HEK293 (cell line): ENCODE measurements around the gene TTC9C.
A peak's percentile ranks its signal among the peaks of the same experiment; 100 is the strongest.

ENCODE experiments used
- CTCF ChIA-PET: fragments of 350-600 bp; formaldehyde crosslinking; extraction: SDS; loops from one replicate; lab custom pipeline; 2021; ENCODE audit warnings: antibody characterized with exemption; lab: Yijun Ruan, JAX
- POLR2A ChIA-PET: fragments of 300-600 bp; formaldehyde crosslinking; extraction: SDS; loops from one replicate; lab custom pipeline; 2020; ENCODE audit warnings: antibody characterized with exemption, inconsistent platforms; lab: Yijun Ruan, JAX
- H3K27ac ChIP-seq: fragments of 200-500 bp; sonication (Bioruptor generic); 2 replicates; pipeline ENCODE4 v1.5.1; 2014; ENCODE audit warnings: low read depth, low read length, control low read depth, inconsistent platforms; ENCODE audit errors: extremely low read depth
- H3K36me3 ChIP-seq, 2 experiments: fragments of 200-500 bp in 1 of 2; sonication (Bioruptor generic) in 1 of 2; 1 replicate in 1 of 2; 2 replicates in 1 of 2; pipeline ENCODE4 v1.5.1; 2014 to 2017; ENCODE audit warnings: inconsistent platforms in 2 of 2, low read length in 2 of 2; ENCODE audit not compliant: control insufficient read depth in 2 of 2, insufficient read depth in 1 of 2
- H3K4me1 ChIP-seq: fragments of 200-500 bp; sonication (Bioruptor generic); 2 replicates; pipeline ENCODE4 v1.5.1; 2014; ENCODE audit warnings: mild to moderate bottlenecking, low read length, inconsistent platforms; ENCODE audit not compliant: control insufficient read depth, insufficient read depth
- H3K4me3 ChIP-seq: 2 replicates; pipeline ENCODE4 v1.5.1; 2011; ENCODE audit warnings: low read depth, mild to moderate bottlenecking, control low read depth, low read length, moderate library complexity
- H3K9me3 ChIP-seq: fragments of 200-500 bp; sonication (Bioruptor generic); 2 replicates; pipeline ENCODE4 v1.5.1; 2014; ENCODE audit warnings: low read depth, low read length, inconsistent platforms; ENCODE audit not compliant: control insufficient read depth, insufficient read depth
- FEZF1 ChIP-seq: fragments of 450-650 bp; formaldehyde crosslinking; IDR thresholded peaks from 2 replicates; pipeline ENCODE4 v1.5.1; 2016; ENCODE audit warnings: missing biosample characterization, missing genetic modification characterization
- KLF10 ChIP-seq: fragments of 450-650 bp; IDR thresholded peaks from 2 replicates; pipeline ENCODE4 v1.5.1; 2018; ENCODE audit warnings: missing biosample characterization, mild to moderate bottlenecking, missing genetic modification characterization
- RBAK ChIP-seq: fragments of 450-650 bp; formaldehyde crosslinking; IDR thresholded peaks from 2 replicates; pipeline ENCODE4 v1.5.1; 2016; ENCODE audit warnings: missing biosample characterization, missing genetic modification characterization
- ZBTB48 ChIP-seq: fragments of 450-650 bp; formaldehyde crosslinking; IDR thresholded peaks from 2 replicates; pipeline ENCODE4 v1.5.1; 2016; ENCODE audit warnings: missing biosample characterization, missing genetic modification characterization
- ZNF112 ChIP-seq: fragments of 450-650 bp; formaldehyde crosslinking; IDR thresholded peaks from 2 replicates; pipeline ENCODE4 v1.5.0; 2017; ENCODE audit warnings: missing biosample characterization, missing genetic modification characterization
- ZNF138 ChIP-seq: fragments of 450-650 bp; formaldehyde crosslinking; IDR thresholded peaks from 2 replicates; pipeline ENCODE4 v1.5.1; 2016; ENCODE audit warnings: missing biosample characterization, missing genetic modification characterization, borderline replicate concordance
- ZNF184 ChIP-seq: fragments of 450-650 bp; IDR thresholded peaks from 2 replicates; pipeline ENCODE4 v1.5.1; 2018; ENCODE audit warnings: missing biosample characterization, mild to moderate bottlenecking, missing genetic modification characterization
- ZNF211 ChIP-seq: fragments of 450-650 bp; formaldehyde crosslinking; IDR thresholded peaks from 2 replicates; pipeline ENCODE4 v1.5.1; 2016; ENCODE audit warnings: low read depth, missing biosample characterization, missing genetic modification characterization
- ZNF23 ChIP-seq: fragments of 450-650 bp; formaldehyde crosslinking; IDR thresholded peaks from 2 replicates; pipeline ENCODE4 v1.5.1; 2016; ENCODE audit warnings: missing biosample characterization, missing genetic modification characterization, borderline replicate concordance
- ZNF391 ChIP-seq: fragments of 450-650 bp; formaldehyde crosslinking; IDR thresholded peaks from 2 replicates; pipeline ENCODE4 v1.5.1; 2016; ENCODE audit warnings: low read depth, missing biosample characterization, missing genetic modification characterization, borderline replicate concordance
- ZNF514 ChIP-seq: fragments of 450-650 bp; formaldehyde crosslinking; IDR thresholded peaks from 2 replicates; pipeline ENCODE4 v1.5.1; 2016; ENCODE audit warnings: missing biosample characterization, missing genetic modification characterization
- ZNF530 ChIP-seq: fragments of 450-650 bp; formaldehyde crosslinking; IDR thresholded peaks from 2 replicates; pipeline ENCODE4 v1.5.1; 2016; ENCODE audit warnings: low read depth, missing biosample characterization, missing genetic modification characterization
- ZNF561 ChIP-seq: fragments of 450-650 bp; IDR thresholded peaks from 2 replicates; pipeline ENCODE4 v1.5.1; 2018; ENCODE audit warnings: missing biosample characterization, missing genetic modification characterization, borderline replicate concordance
- ZNF600 ChIP-seq: fragments of 450-650 bp; formaldehyde crosslinking; IDR thresholded peaks from 2 replicates; pipeline ENCODE4 v1.5.1; 2016; ENCODE audit warnings: missing biosample characterization, missing genetic modification characterization
- ZNF629 ChIP-seq: fragments of 450-650 bp; formaldehyde crosslinking; IDR thresholded peaks from 2 replicates; pipeline ENCODE4 v1.5.1; 2017; ENCODE audit warnings: missing biosample characterization, missing genetic modification characterization
- ZNF768 ChIP-seq: fragments of 450-650 bp; formaldehyde crosslinking; IDR thresholded peaks from 2 replicates; pipeline ENCODE4 v1.5.1; 2018; ENCODE audit warnings: missing biosample characterization, mild to moderate bottlenecking, missing genetic modification characterization
- ZSCAN30 ChIP-seq: fragments of 450-650 bp; IDR thresholded peaks from 2 replicates; pipeline ENCODE4 v1.5.1; 2018; ENCODE audit warnings: missing biosample characterization, mild to moderate bottlenecking, missing genetic modification characterization, moderate library complexity
- TF ChIP-seq, protein P1 (sequence below): fragments of 450-650 bp; formaldehyde crosslinking; IDR thresholded peaks from 2 replicates; pipeline ENCODE4 v1.5.1; 2016; ENCODE audit warnings: missing biosample characterization, missing genetic modification characterization
- TF ChIP-seq, protein P2 (sequence below): fragments of 450-650 bp; formaldehyde crosslinking; IDR thresholded peaks from 2 replicates; pipeline ENCODE4 v1.5.1; 2016; ENCODE audit warnings: missing biosample characterization, missing genetic modification characterization, low read depth
- TF ChIP-seq, protein P3 (sequence below): fragments of 450-650 bp; formaldehyde crosslinking; conservative IDR thresholded peaks from 2 replicates; pipeline ENCODE4 v1.5.1; 2016; ENCODE audit warnings: low read depth, missing biosample characterization, missing genetic modification characterization
- TF ChIP-seq, protein P4 (sequence below): fragments of 450-650 bp; IDR thresholded peaks from 2 replicates; pipeline ENCODE4 v1.5.1; 2018; ENCODE audit warnings: missing biosample characterization, mild to moderate bottlenecking, missing genetic modification characterization
- TF ChIP-seq, protein P5 (sequence below): fragments of 450-650 bp; formaldehyde crosslinking; IDR thresholded peaks from 2 replicates; pipeline ENCODE4 v1.5.1; 2017; ENCODE audit warnings: missing biosample characterization, mild to moderate bottlenecking, missing genetic modification characterization, moderate library complexity

The TTC9C gene, protein sequence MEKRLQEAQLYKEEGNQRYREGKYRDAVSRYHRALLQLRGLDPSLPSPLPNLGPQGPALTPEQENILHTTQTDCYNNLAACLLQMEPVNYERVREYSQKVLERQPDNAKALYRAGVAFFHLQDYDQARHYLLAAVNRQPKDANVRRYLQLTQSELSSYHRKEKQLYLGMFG

DNA sequence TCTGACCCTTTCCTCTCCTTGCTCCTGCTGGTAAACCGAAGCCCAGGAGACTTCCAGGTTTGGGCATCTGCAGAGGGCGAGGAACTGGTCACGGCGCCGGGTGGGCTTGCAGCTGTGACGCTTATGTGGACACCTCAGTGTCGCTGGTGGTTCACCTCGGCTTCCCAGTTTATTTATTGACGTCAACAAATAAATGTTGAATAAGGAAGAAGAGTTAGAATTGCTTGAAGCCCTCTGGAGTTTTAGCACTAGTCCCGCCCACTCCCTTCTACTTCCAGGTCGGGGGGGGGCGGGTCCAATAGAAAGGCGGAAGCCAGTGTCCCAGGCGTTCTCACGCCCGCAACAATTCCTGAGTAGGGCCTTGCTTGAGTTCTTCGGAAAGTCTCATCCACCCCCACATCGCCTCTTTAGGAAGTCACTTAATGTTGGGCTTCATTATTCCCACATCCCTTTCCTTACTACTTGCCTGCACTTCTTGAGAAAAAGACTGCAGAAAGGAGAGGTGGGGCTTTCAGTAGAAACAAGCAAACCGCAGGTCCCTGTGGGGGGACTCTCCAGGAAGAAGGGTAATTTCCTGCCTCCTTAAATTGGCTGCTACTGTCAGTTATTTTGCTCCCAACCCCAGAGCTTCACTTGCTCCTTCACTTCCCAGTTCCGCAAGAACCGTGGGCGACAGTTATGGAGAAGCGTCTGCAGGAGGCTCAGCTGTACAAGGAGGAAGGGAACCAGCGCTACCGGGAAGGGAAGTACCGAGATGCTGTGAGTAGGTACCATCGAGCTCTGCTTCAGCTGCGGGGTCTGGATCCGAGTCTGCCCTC, at the start of gene TTC9C:
TSS of gene TTC9C (plus strand) at position 316 of the 818 bp plus-strand sequence. CDS start at position 679, 363 bp downstream.
- peaks cover 4% of the 10 kb centered on the region; the same call in 1 of the 2 replicates for H3K4me1 ChIP-seq
- CTCF ChIA-PET, result interaction anchor here (0.7 to 0.9 kb wide), 2 partner anchors 41 to 413 kb away, joined by 3 to 5 read pairs; no protein-coding TSS in a partner anchor
- 0 out of 2 replicates have a peak, but pooled peaks have one; percentile 19 for TF ChIP-seq ZBTB48 (tag by site-specific recombination)
- peak; percentile 73 for TF ChIP-seq ZNF629 (tag by site-specific recombination)
- no peak for TF ChIP-seq ZNF514 (tag by site-specific recombination)
- TF ChIP-seq, protein P1, sequence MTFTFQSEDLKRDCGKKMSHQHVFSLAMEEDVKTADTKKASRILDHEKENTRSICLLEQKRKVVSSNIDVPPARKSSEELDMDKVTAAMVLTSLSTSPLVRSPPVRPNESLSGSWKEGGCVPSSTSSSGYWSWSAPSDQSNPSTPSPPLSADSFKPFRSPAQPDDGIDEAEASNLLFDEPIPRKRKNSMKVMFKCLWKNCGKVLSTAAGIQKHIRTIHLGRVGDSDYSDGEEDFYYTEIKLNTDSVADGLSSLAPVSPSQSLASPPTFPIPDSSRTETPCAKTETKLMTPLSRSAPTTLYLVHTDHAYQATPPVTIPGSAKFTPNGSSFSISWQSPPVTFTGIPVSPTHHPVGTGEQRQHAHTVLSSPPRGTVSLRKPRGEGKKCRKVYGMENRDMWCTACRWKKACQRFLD (tag by site-specific recombination), result no peak
- TF ChIP-seq ZNF112, result no peak
- no peak for TF ChIP-seq ZNF138 (tag by site-specific recombination)
- TF ChIP-seq ZNF23, result no peak
- TF ChIP-seq, protein P2, sequence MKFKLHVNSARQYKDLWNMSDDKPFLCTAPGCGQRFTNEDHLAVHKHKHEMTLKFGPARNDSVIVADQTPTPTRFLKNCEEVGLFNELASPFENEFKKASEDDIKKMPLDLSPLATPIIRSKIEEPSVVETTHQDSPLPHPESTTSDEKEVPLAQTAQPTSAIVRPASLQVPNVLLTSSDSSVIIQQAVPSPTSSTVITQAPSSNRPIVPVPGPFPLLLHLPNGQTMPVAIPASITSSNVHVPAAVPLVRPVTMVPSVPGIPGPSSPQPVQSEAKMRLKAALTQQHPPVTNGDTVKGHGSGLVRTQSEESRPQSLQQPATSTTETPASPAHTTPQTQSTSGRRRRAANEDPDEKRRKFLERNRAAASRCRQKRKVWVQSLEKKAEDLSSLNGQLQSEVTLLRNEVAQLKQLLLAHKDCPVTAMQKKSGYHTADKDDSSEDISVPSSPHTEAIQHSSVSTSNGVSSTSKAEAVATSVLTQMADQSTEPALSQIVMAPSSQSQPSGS (tag by site-specific recombination), result peak; percentile 31; the same call in 1 of the 2 replicates
- TF ChIP-seq, protein P3, sequence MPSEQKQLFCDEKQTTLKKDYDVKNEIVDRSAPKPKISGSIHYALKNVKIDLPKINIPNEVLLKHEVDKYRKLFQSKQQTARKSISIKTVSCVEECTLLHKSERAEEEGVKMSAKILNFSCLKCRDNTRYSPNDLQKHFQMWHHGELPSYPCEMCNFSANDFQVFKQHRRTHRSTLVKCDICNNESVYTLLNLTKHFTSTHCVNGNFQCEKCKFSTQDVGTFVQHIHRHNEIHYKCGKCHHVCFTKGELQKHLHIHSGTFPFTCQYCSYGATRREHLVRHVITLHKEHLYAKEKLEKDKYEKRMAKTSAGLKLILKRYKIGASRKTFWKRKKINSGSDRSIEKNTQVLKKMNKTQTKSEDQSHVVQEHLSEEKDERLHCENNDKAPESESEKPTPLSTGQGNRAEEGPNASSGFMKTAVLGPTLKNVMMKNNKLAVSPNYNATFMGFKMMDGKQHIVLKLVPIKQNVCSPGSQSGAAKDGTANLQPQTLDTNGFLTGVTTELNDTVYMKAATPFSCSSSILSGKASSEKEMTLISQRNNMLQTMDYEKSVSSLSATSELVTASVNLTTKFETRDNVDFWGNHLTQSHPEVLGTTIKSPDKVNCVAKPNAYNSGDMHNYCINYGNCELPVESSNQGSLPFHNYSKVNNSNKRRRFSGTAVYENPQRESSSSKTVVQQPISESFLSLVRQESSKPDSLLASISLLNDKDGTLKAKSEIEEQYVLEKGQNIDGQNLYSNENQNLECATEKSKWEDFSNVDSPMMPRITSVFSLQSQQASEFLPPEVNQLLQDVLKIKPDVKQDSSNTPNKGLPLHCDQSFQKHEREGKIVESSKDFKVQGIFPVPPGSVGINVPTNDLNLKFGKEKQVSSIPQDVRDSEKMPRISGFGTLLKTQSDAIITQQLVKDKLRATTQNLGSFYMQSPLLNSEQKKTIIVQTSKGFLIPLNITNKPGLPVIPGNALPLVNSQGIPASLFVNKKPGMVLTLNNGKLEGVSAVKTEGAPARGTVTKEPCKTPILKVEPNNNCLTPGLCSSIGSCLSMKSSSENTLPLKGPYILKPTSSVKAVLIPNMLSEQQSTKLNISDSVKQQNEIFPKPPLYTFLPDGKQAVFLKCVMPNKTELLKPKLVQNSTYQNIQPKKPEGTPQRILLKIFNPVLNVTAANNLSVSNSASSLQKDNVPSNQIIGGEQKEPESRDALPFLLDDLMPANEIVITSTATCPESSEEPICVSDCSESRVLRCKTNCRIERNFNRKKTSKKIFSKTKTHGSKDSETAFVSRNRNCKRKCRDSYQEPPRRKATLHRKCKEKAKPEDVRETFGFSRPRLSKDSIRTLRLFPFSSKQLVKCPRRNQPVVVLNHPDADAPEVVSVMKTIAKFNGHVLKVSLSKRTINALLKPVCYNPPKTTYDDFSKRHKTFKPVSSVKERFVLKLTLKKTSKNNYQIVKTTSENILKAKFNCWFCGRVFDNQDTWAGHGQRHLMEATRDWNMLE (tag by site-specific recombination), result peak; percentile 74
- 0 out of 2 replicates have a peak, but pooled peaks have one; percentile 15 for TF ChIP-seq ZNF391 (tag by site-specific recombination)
- TF ChIP-seq ZNF600 (tag by site-specific recombination), result 0 out of 2 replicates have a peak, but pooled peaks have one; percentile 34
- TF ChIP-seq, protein P4, sequence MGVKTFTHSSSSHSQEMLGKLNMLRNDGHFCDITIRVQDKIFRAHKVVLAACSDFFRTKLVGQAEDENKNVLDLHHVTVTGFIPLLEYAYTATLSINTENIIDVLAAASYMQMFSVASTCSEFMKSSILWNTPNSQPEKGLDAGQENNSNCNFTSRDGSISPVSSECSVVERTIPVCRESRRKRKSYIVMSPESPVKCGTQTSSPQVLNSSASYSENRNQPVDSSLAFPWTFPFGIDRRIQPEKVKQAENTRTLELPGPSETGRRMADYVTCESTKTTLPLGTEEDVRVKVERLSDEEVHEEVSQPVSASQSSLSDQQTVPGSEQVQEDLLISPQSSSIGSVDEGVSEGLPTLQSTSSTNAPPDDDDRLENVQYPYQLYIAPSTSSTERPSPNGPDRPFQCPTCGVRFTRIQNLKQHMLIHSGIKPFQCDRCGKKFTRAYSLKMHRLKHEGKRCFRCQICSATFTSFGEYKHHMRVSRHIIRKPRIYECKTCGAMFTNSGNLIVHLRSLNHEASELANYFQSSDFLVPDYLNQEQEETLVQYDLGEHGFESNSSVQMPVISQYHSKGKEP, result no peak
- TF ChIP-seq ZNF211 (tag by site-specific recombination), result no peak
- TF ChIP-seq ZNF184, result no peak
- TF ChIP-seq ZNF530, result no peak
- TF ChIP-seq ZNF561 (tag by site-specific recombination), result peak; percentile 65; the same call in 1 of the 2 replicates
- TF ChIP-seq ZNF768 (tag by site-specific recombination), result no peak
- no peak for TF ChIP-seq RBAK
- 0 out of 2 replicates have a peak, but pooled peaks have one; percentile 47 for TF ChIP-seq ZSCAN30 (tag by site-specific recombination)
- peak; percentile 43 for TF ChIP-seq KLF10
- TF ChIP-seq FEZF1, result no peak
- TF ChIP-seq, protein P5, sequence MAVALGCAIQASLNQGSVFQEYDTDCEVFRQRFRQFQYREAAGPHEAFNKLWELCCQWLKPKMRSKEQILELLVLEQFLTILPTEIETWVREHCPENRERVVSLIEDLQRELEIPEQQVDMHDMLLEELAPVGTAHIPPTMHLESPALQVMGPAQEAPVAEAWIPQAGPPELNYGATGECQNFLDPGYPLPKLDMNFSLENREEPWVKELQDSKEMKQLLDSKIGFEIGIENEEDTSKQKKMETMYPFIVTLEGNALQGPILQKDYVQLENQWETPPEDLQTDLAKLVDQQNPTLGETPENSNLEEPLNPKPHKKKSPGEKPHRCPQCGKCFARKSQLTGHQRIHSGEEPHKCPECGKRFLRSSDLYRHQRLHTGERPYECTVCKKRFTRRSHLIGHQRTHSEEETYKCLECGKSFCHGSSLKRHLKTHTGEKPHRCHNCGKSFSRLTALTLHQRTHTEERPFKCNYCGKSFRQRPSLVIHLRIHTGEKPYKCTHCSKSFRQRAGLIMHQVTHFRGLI, result peak; percentile 58; the same call in 1 of the 2 replicates

More for the DNA sequence above, at the start of gene TTC9C:
- POLR2A ChIA-PET, result interaction anchor here (0.6 to 10.0 kb wide), 23 partner anchors 17 to 156 kb away, joined by 3 to 137 read pairs (median 9); partner anchors contain the start of genes BSCL2, EEF1G, GNG3 and INTS5
- Histone ChIP-seq H3K36me3 (peaks cover 6 to 45% of the 10 kb centered on the region in 2 experiments; a peak in 2 of 3 replicates), H3K4me3 (peak within 1 kb of the TSS; percentile 93), H3K9me3 (no peaks in the 10 kb centered on the region), H3K27ac (peak within 1 kb of the TSS; percentile 98)
